Placental pericyte (primary cell): Measurements from ENCODE around the gene TCEA2. TPM values are rescaled to one million over a fixed set of nuclear protein-coding genes. Genes with fewer than 3 reads are reported as not detected.

ENCODE experiments used
- small RNA-seq: library from RNA; depleted of rRNA; stranded (forward); fragments of <200 nt; gene quantifications from one replicate; pipeline ENCODE3, GENCODE V24; 2012; ENCODE audit warnings: low replicate concordance
- total RNA-seq: library from RNA; depleted of rRNA; stranded (reverse); fragments of >200 nt; gene quantifications from 2 replicates; pipeline ENCODE4 v1.2.3, GENCODE V29; 2012

Gene TCEA2
- total RNA-seq = 13.9 and 27.6 TPM in 2 replicates

GRCh38 chr20:64062596-64063388, at the start of gene TCEA2:
Gene TCEA2, plus strand, starts transcription at chr20:64063198. Its CDS starts 115 bp downstream, at chr20:64063313.

DNA sequence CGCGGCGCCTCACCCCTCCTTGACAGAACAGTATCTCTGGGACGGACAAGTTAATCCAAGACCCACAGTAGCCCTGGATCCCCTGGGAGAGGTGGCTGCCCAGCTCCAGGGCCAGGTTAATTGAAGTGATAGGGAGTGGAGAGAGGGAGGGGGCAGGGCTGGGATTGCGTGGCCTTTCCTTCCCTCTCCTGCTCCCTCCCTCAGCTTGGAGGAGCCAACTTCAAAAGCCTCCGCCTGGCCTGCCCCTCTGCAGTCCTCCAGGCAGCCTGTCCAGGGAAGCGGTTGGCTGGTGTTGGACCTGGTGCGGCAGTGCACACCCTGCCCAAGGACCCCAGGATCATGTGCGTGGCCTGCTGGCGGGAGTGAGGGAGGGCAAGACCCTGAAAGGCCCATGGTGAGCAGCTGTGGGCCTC, 27.1 kb upstream of the TCEA2 start, which contains the start of gene C20orf204:
Gene C20orf204 (plus strand): TSS at position 250 of the 413 bp plus-strand sequence. CDS start 142 bp downstream, at position 392.

GRCh38 chr20:64049060-64049877, 13.7 kb upstream of the TCEA2 start, which contains the start of gene SOX18:
Gene SOX18, minus strand, starts transcription at chr20:64049639. Its CDS starts 123 bp downstream, at chr20:64049516.

DNA sequence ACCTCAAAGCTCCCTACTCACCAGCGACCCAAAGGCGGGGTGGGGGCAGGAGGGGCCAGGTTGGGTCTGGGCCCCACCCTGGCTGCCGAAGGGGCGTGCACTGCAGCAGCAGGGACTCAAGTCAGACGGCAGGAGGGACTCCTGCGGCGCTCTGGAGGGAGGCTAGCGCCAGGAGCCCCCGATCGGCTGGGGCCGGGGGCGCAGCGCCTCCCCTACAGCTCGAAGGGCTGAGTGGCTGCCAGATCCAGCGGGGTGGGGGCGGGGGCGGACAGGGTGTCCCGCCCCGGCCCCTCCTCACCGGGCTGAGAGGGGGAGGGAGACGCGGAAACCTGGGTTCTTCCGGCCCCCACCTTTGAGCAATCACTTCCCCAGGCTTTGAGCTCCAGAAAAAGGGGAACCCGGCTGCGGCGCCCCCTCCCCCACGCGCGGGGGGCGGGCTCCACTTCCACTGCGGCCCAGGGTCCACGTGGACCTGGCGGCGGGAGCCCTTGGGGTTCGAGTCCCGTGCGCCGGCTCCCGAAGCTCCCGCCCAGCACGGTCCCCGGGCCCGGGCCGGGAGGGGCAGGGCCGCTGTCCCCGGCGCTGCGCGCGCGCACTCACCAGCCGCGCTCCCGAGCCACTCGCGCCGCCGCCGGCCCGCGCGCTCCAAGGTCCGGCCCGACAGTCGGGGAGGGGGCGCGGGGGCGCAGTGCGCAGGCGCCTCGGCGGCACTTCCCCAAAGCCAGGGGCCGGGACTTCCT, 16.4 kb downstream of the TCEA2 start, which contains the start of gene RGS19:
Gene RGS19 (minus strand): TSS at position 246 of the 740 bp plus-strand sequence. CDS start 2,632 bp downstream, outside the sequence.

DNA sequence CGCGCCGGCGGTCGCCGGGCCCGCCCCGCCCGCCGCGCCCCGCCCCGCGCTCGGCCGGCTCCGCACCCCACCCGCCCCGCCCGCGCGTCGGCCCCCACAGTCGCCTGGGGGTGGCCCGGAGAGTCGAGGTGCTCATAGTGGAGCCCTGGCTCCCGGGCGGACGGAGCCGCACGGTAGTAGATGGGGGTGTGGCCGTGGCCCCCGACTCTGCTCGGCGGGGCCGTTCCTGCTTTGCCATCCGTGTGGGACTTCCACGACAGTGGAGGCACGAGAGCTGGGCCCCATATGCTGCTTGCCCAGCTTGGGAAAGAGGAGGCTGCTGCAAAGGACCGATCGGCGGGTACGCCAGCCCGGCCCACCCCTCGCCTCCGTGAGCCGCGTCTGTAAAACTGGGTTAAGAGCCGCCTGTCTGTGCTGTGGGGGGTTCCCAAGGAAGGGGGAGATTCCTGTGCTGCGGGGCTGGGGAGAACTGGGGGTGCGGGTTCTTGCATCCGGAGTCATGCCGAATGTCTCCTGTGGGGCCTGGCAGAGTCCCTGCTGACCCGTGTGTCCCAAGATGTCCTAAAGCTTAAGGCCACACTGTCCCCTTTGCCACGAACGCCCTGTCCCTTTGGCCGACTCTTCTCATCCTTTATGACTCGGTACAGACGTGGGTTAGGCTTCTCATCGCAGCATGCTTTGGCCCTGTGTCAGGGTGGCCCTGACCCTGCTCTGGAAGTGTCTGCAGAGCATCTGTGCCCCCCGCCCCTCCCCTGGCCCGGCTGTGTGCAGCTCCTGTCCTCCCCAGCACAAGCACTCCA, 17.2 kb downstream of the TCEA2 start, which contains the start of gene OPRL1:
Gene OPRL1 (plus strand): TSS at position 70 of the 800 bp plus-strand sequence. CDS start 12,639 bp downstream, outside the sequence.

DNA sequence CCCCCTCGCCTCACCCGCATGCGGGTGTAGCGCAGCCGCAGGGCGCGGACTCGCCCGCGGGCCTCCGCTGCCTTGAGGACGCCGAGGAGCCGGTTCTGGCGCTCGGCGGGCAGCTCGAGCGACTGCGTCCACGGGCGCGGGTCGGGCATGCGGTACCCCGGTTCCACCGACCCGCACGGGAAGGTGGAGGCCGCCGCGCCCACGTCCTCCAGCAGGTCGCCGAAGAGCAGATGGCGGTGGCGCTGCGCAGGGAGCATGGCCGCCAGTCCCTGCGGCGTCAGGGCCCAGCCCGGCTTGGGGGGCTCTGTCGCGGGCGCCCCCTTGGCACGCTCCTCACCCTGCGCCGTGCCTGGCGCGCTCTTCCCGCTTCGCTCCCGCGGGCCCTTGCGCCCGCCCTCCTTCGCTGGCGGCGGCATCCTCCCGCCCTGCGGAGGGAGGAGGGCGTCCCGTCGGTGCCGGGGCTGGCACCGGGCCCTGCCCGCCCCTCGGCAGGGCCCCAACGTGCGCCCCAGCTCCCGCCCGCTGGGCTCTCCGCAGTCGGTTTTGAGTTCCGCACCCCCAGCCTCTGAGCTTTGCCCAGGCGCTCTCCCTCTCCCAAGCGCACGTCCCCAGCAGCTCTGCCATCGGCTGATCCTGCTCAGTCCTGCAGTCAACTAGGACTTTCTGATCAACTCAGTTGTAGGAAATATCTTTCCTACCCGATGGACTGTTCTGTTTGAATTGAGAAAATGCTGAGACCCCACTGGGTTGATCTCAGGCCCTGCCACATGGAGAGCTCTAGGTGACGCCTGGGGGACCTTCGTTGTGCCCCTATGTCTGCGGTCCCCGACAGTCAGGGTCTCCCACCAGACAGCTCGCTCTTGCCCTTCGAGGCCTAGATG, 21.0 kb downstream of the TCEA2 start, which contains the start of gene LKAAEAR1:
Gene LKAAEAR1 (minus strand): TSS at position 595 of the 881 bp plus-strand sequence. CDS start 179 bp downstream, at position 416.

GRCh38 chr20:64106981-64107735, 44.2 kb downstream of the TCEA2 start, which contains the start of gene NPBWR2:
Gene NPBWR2, minus strand, starts transcription at chr20:64107565. Its CDS starts 734 bp downstream, at chr20:64106831.

Small RNAs within 50 kb of the gene (small RNA-seq; reads per million reads assigned to genes)
- not detected for gene AL355803.1
- gene MIR6813 = 0.26 reads per million

Other genes with a start within 250 kb of the TCEA2 start
- 3.3 and 20.5 TPM in 2 replicates for gene ZBTB46, start 231.9 kb upstream of the TCEA2 start, total RNA-seq
- gene ABHD16B, start 201.7 kb upstream of the TCEA2 start, total RNA-seq = not detected in 2 replicates
- gene TPD52L2, start 197.9 kb upstream of the TCEA2 start, total RNA-seq = 145 and 153 TPM in 2 replicates
- gene DNAJC5, start 168.1 kb upstream of the TCEA2 start, total RNA-seq = 51.9 and 77.0 TPM in 2 replicates
- 21.2 and 33.5 TPM in 2 replicates for gene UCKL1, start 106.8 kb upstream of the TCEA2 start, total RNA-seq
- gene ZNF512B, start 93.3 kb upstream of the TCEA2 start, total RNA-seq = 10.9 and 16.0 TPM in 2 replicates
- 1.7 and 2.6 TPM in 2 replicates for gene SAMD10, start 83.6 kb upstream of the TCEA2 start, total RNA-seq
- 48.2 and 74.4 TPM in 2 replicates for gene PRPF6, start 82.1 kb upstream of the TCEA2 start, total RNA-seq
- gene C20orf204, start 27.0 kb upstream of the TCEA2 start, total RNA-seq = 0.88 and 1.4 TPM in 2 replicates
- 0.43 TPM in 1 of 2 replicates, not detected in the other for gene SOX18, start 13.6 kb upstream of the TCEA2 start, total RNA-seq
- 12.0 and 39.1 TPM in 2 replicates for gene RGS19, start 16.3 kb downstream of the TCEA2 start, total RNA-seq
- 0.86 and 0.88 TPM in 2 replicates for gene OPRL1, start 16.9 kb downstream of the TCEA2 start, total RNA-seq
- gene LKAAEAR1, start 21.2 kb downstream of the TCEA2 start, total RNA-seq = 0.43 TPM in 1 of 2 replicates, not detected in the other
- not detected in 2 replicates for gene NPBWR2, start 44.4 kb downstream of the TCEA2 start, total RNA-seq
- not detected in 2 replicates for gene MYT1, start 101.3 kb downstream of the TCEA2 start, total RNA-seq
- gene PCMTD2, start 192.6 kb downstream of the TCEA2 start, total RNA-seq = 38.7 and 53.6 TPM in 2 replicates